ENCODE measurements around the gene RRP9.

DNA sequence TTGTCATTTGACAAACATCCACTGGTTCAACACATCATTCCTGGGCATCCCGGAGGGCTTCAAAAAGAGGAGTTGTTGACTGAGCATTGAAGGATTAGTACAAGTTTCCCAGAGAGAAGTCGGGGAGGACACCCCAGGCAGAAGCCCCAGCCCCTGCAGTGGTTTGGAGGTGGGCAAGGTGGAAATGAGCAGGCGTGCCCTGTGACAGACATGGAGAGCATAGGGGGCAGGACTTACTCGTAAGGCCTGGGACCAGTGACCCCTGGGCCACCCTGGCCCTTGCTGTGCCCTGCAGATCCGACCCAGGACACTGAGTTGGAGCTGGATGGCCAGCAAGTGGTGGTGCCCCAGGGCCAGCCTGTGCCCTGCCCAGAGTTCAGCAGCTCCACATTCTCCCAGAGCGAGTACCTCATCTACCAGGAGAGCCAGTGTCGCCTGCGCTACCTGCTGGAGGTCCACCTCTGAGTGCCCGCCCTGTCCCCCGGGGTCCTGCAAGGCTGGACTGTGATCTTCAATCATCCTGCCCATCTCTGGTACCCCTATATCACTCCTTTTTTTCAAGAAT lies 6.4 kb upstream of the RRP9 start:
- no peak for TF ChIP-seq RAD21 (IDR thresholded peaks at IDR 0.05; ENCODE audit: low read depth)
- no peak for TF ChIP-seq USF1 (IDR thresholded peaks at IDR 0.05)
- no peak for TF ChIP-seq CEBPB (IDR thresholded peaks at IDR 0.05)
- no peak for TF ChIP-seq MAX (IDR thresholded peaks at IDR 0.05)
- no peak for TF ChIP-seq NFIC (IDR thresholded peaks at IDR 0.05)
- TF ChIP-seq, protein P1, sequence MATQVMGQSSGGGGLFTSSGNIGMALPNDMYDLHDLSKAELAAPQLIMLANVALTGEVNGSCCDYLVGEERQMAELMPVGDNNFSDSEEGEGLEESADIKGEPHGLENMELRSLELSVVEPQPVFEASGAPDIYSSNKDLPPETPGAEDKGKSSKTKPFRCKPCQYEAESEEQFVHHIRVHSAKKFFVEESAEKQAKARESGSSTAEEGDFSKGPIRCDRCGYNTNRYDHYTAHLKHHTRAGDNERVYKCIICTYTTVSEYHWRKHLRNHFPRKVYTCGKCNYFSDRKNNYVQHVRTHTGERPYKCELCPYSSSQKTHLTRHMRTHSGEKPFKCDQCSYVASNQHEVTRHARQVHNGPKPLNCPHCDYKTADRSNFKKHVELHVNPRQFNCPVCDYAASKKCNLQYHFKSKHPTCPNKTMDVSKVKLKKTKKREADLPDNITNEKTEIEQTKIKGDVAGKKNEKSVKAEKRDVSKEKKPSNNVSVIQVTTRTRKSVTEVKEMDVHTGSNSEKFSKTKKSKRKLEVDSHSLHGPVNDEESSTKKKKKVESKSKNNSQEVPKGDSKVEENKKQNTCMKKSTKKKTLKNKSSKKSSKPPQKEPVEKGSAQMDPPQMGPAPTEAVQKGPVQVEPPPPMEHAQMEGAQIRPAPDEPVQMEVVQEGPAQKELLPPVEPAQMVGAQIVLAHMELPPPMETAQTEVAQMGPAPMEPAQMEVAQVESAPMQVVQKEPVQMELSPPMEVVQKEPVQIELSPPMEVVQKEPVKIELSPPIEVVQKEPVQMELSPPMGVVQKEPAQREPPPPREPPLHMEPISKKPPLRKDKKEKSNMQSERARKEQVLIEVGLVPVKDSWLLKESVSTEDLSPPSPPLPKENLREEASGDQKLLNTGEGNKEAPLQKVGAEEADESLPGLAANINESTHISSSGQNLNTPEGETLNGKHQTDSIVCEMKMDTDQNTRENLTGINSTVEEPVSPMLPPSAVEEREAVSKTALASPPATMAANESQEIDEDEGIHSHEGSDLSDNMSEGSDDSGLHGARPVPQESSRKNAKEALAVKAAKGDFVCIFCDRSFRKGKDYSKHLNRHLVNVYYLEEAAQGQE (IDR thresholded peaks at IDR 0.05; ENCODE audit: low read depth) = no peak
- no peak for TF ChIP-seq TCF12 (IDR thresholded peaks at IDR 0.05; ENCODE audit: low read depth)
- TF ChIP-seq EGR1 (IDR thresholded peaks at IDR 0.05) = no peak
- TF ChIP-seq EP300 (IDR thresholded peaks at IDR 0.05; ENCODE audit: borderline replicate concordance) = no peak
- no peak for TF ChIP-seq TAF1 (IDR thresholded peaks at IDR 0.05; ENCODE audit: low read depth)
